ENCODE data around the gene CHPF2. TPM values are rescaled to one million over a fixed set of nuclear protein-coding genes. Genes with fewer than 3 reads are reported as not detected.

The CHPF2 gene
- total and polyA plus RNA-seq, 9 donors: 8.4 to 36.2 (median 27.9) TPM

- Histone ChIP-seq H3K27ac (peak overlapping the region; percentile 83 to 99), H3K27me3 (no peaks in the 10 kb centered on the region), H3K4me3 (no peak overlapping the region), H3K36me3 (no peaks in the 10 kb centered on the region), H3K9me3 (no peaks in the 10 kb centered on the region), H3K4me1 (ENCODE audit: insufficient read depth) (peaks cover 27% of the 10 kb centered on the region)
- intact Hi-C loops (cut with DNase I): loop anchor here in 1 of 4 donors (5.0 kb wide), 1 partner anchor 52 kb away; no protein-coding TSS in a partner anchor
- WGBS, 3 donors: 44 to 54% (median 46%) methylated on average over 7 of the region's 7 CpGs
- TF ChIP-seq POLR2A (IDR thresholded peaks at IDR 0.05): no peak
- TF ChIP-seq CTCF (IDR thresholded peaks at IDR 0.05): no peak
- no peak for TF ChIP-seq EP300 (IDR thresholded peaks at IDR 0.05)
- peak in 1 of 5 donors; percentile 41 for DNase-seq
Observed at GRCh38 chr7:151250181-151251132, 18.2 kb downstream of the CHPF2 start.

DNA sequence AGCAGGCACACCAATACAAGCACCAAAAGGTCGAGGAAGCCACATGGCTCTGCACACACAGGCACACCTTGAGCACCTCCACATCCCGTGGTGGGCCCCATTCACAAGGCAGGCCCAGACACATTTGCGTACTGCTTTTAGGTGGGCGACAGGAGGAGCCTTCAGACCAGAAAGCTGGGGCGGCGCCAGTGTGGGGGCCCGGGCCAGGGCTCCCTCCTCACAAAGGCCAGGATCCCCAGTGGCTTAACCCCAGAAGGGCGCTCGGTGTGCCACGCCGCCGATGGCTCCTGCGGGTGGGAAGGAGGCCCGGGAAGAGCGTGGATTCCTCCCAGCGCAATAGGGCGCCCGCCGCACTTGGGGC lies 19.0 kb downstream of the CHPF2 start:
- Histone ChIP-seq H3K9me3 (no peaks in the 10 kb centered on the region), H3K4me3 (peak overlapping the region; percentile 72), H3K27ac (peak overlapping the region; percentile 83 to 99), H3K4me1 (ENCODE audit: insufficient read depth) (peaks cover 25% of the 10 kb centered on the region), H3K27me3 (no peaks in the 10 kb centered on the region), H3K36me3 (no peaks in the 10 kb centered on the region)
- no peak for TF ChIP-seq EP300 (IDR thresholded peaks at IDR 0.05)
- TF ChIP-seq POLR2A (IDR thresholded peaks at IDR 0.05): no peak
- peak in 1 of 3 donors; percentile 7 for TF ChIP-seq CTCF (IDR thresholded peaks at IDR 0.05)
- intact Hi-C loops (cut with DNase I): loop anchor here in 1 of 4 donors (5.0 kb wide), 1 partner anchor 51 kb away; no protein-coding TSS in a partner anchor
- DNase-seq: peak in 4 of 5 donors; percentile 62 to 77 (median 75)
- WGBS, 3 donors: 0 to 4% (median 2%) methylated on average over 14 to 19 of the region's 19 CpGs

GRCh38 chr7:151251689-151252560 lies 19.6 kb downstream of the CHPF2 start:
- Histone ChIP-seq H3K27ac (peak overlapping the region; percentile 83 to 99), H3K4me1 (ENCODE audit: insufficient read depth) (peaks cover 25% of the 10 kb centered on the region), H3K9me3 (no peaks in the 10 kb centered on the region), H3K27me3 (no peaks in the 10 kb centered on the region), H3K4me3 (peak overlapping the region; percentile 72), H3K36me3 (no peaks in the 10 kb centered on the region)
- DNase-seq: peak; percentile 82 to 88 (median 86)
- no peak for TF ChIP-seq CTCF (IDR thresholded peaks at IDR 0.05)
- peak; percentile 37 for TF ChIP-seq POLR2A (IDR thresholded peaks at IDR 0.05)
- intact Hi-C loops (cut with DNase I): loop anchor here in 1 of 4 donors (5.0 kb wide), 1 partner anchor 50 kb away; no protein-coding TSS in a partner anchor
- 1 to 3% (median 1%) methylated on average over 22 to 79 of the region's 79 CpGs for WGBS, 3 donors

- TF ChIP-seq POLR2A (IDR thresholded peaks at IDR 0.05) (no peak), CTCF (IDR thresholded peaks at IDR 0.05) (no peak), EP300 (IDR thresholded peaks at IDR 0.05) (no peak)
- DNase-seq: peak in 2 of 5 donors; percentile 61 to 64
- no peaks in the 10 kb centered on the region for H3K9me3 ChIP-seq
- WGBS, 3 donors: 5 to 31% (median 10%) methylated on average over 9 of the region's 9 CpGs
- intact Hi-C loops (cut with DNase I): loop anchor here in 1 of 4 donors (5.0 kb wide), 1 partner anchor 50 kb away; no protein-coding TSS in a partner anchor
- H3K4me1 ChIP-seq (ENCODE audit: insufficient read depth): peaks cover 22% of the 10 kb centered on the region
- H3K27me3 ChIP-seq: no peaks in the 10 kb centered on the region
- H3K36me3 ChIP-seq: no peaks in the 10 kb centered on the region
- H3K4me3 ChIP-seq: peak overlapping the region; percentile 72
- peak overlapping the region; percentile 83 to 99 for H3K27ac ChIP-seq
Observed at GRCh38 chr7:151252561-151252835, 20.2 kb downstream of the CHPF2 start.
